SK-N-SH (cell line): Measurements from ENCODE around the gene RUVBL1. TPM values are rescaled to one million over a fixed set of nuclear protein-coding genes. Genes with fewer than 3 reads are reported as not detected.

Source experiments
- CTCF ChIA-PET: fragments of 300-600, 350-600 bp; formaldehyde crosslinking; extraction: SDS; loops from one replicate; lab custom pipeline; 2021; lab: Yijun Ruan, JAX
- POLR2A ChIA-PET: fragments of 350-600 bp; sonication (Branson Sonifier 250); formaldehyde crosslinking; extraction: SDS; loops from one replicate; lab custom pipeline; 2020; ENCODE audit warnings: antibody characterized with exemption, inconsistent platforms; lab: Yijun Ruan, JAX
- DNase-seq: peaks from one replicate; pipeline ENCODE4 v3.0.0; 2012
- H2AFZ ChIP-seq: fragments of 200-600 bp; sonication (generic); 2 replicates; pipeline ENCODE4 v1.8.1; 2016; ENCODE audit warnings: antibody characterized with exemption, mild to moderate bottlenecking, low read depth
- H3F3A ChIP-seq: fragments of 200-600 bp; sonication (generic); replicated peaks from 2 replicates; pipeline ENCODE3; 2016; ENCODE audit warnings: antibody characterized with exemption, mild to moderate bottlenecking; ENCODE audit not compliant: insufficient read depth
- H3K27ac ChIP-seq, 2 experiments: fragments of 200-500 bp in 1 of 2; fragments of 200-600 bp in 1 of 2; sonication (Bioruptor generic) in 1 of 2; sonication (generic), shearing (Covaris generic) in 1 of 2; 2 replicates each; pipeline versions ENCODE4 v1.5.1 to v1.6.1; 2014 to 2016; ENCODE audit warnings: low read depth in 2 of 2, inconsistent platforms in 1 of 2, low read length in 1 of 2, mild to moderate bottlenecking in 1 of 2, mixed read lengths in 1 of 2
- H3K27me3 ChIP-seq: fragments of 200-600 bp; sonication (generic), shearing (Covaris generic); 2 replicates; pipeline ENCODE4 v1.6.1; 2016; ENCODE audit warnings: mixed run types; ENCODE audit not compliant: insufficient read depth
- H3K36me3 ChIP-seq, 2 experiments: fragments of 200-500 bp in 1 of 2; fragments of 200-600 bp in 1 of 2; sonication (Bioruptor generic) in 1 of 2; sonication (generic) in 1 of 2; replicated peaks in 1 of 2; 2 replicates each; pipeline versions ENCODE3 to v1.5.1; 2014 to 2016; ENCODE audit warnings: low read length in 1 of 2, mild to moderate bottlenecking in 1 of 2; ENCODE audit not compliant: insufficient read depth in 2 of 2, control insufficient read depth in 1 of 2
- H3K4me1 ChIP-seq, 2 experiments: fragments of 200-500 bp in 1 of 2; fragments of 200-600 bp in 1 of 2; sonication (Bioruptor generic) in 1 of 2; sonication (generic), shearing (Covaris generic) in 1 of 2; 2 replicates each; pipeline versions ENCODE4 v1.5.1 to v1.6.1; 2014 to 2016; ENCODE audit warnings: low read depth in 1 of 2, low read length in 1 of 2, mixed run types in 1 of 2; ENCODE audit not compliant: insufficient read depth in 2 of 2, control insufficient read depth in 1 of 2
- H3K4me2 ChIP-seq: fragments of 200-600 bp; sonication (generic), shearing (Covaris generic); 2 replicates; pipeline ENCODE4 v1.6.1; 2017; ENCODE audit warnings: mixed run types
- H3K4me3 ChIP-seq, 2 experiments: fragments of 200-500 bp in 1 of 2; fragments of 200-600 bp in 1 of 2; sonication (Bioruptor generic) in 1 of 2; sonication (generic), shearing (Covaris generic) in 1 of 2; 2 replicates each; pipeline versions ENCODE4 v1.5.1 to v1.8.1; 2014 to 2016; ENCODE audit warnings: low read depth in 2 of 2, inconsistent platforms in 1 of 2, low read length in 1 of 2, mild to moderate bottlenecking in 1 of 2, mixed read lengths in 1 of 2, moderate library complexity in 1 of 2
- H3K79me2 ChIP-seq: fragments of 200-600 bp; sonication (generic); 2 replicates; pipeline ENCODE4 v1.8.1; 2017; ENCODE audit warnings: mild to moderate bottlenecking; ENCODE audit not compliant: insufficient read depth
- H3K9ac ChIP-seq: fragments of 200-600 bp; sonication (generic); 2 replicates; pipeline ENCODE4 v1.6.1; 2017; ENCODE audit warnings: mixed run types
- H3K9me2 ChIP-seq: fragments of 200-600 bp; sonication (generic); 2 replicates; pipeline ENCODE4 v1.6.1; 2017; ENCODE audit warnings: mixed run types
- H3K9me3 ChIP-seq: fragments of 200-600 bp; sonication (generic); 2 replicates; pipeline ENCODE4 v1.6.1; 2017; ENCODE audit warnings: mixed run types, mild to moderate bottlenecking, moderate library complexity
- H4K20me1 ChIP-seq: fragments of 200-600 bp; sonication (generic); 2 replicates; pipeline ENCODE4 v1.6.1; 2017; ENCODE audit warnings: mild to moderate bottlenecking, mixed run types; ENCODE audit not compliant: insufficient read depth
- CHD2 ChIP-seq: fragments of 150-350 bp; IDR thresholded peaks from 2 replicates; pipeline ENCODE4 v1.6.1; 2018; ENCODE audit warnings: low read length; ENCODE audit not compliant: partially characterized antibody
- CTCF ChIP-seq: fragments of 200-600 bp; sonication (generic); IDR thresholded peaks from 2 replicates; pipeline ENCODE4 v1.6.1; 2017; ENCODE audit warnings: antibody characterized with exemption, mild to moderate bottlenecking, moderate library complexity
- ELF1 ChIP-seq: IDR thresholded peaks from 2 replicates; pipeline ENCODE4 v1.4.0; 2012
- FOSL2 ChIP-seq: IDR thresholded peaks from 2 replicates; pipeline ENCODE4 v1.4.0; 2012; ENCODE audit warnings: low read depth, mild to moderate bottlenecking, moderate library complexity, borderline replicate concordance
- FOXM1 ChIP-seq: IDR thresholded peaks from 2 replicates; pipeline ENCODE4 v1.4.0; 2012; ENCODE audit warnings: low read depth, mild to moderate bottlenecking
- IRF3 ChIP-seq: fragments of 150-350 bp; IDR thresholded peaks from 2 replicates; pipeline ENCODE4 v1.6.1; 2016; ENCODE audit warnings: mild to moderate bottlenecking, low read depth, low read length
- MAX ChIP-seq: IDR thresholded peaks from 2 replicates; pipeline ENCODE4 v1.4.0; 2012; ENCODE audit warnings: low read depth
- MEF2A ChIP-seq: IDR thresholded peaks from 2 replicates; pipeline ENCODE4 v1.4.0; 2012; ENCODE audit warnings: low read depth, borderline replicate concordance
- MXI1 ChIP-seq: IDR thresholded peaks from 2 replicates; pipeline ENCODE4 v1.6.1; 2012; ENCODE audit warnings: mild to moderate bottlenecking, low read depth, low read length, improper control_type of control experiment
- NFIC ChIP-seq: IDR thresholded peaks from 2 replicates; pipeline ENCODE4 v1.4.0; 2012; ENCODE audit warnings: borderline replicate concordance
- NRF1 ChIP-seq: IDR thresholded peaks from 2 replicates; pipeline ENCODE4 v1.6.1; 2012; ENCODE audit warnings: low read depth, mild to moderate bottlenecking, low read length
- PBX3 ChIP-seq: IDR thresholded peaks from 2 replicates; pipeline ENCODE4; 2012
- POLR2AphosphoS5 ChIP-seq: IDR thresholded peaks from 2 replicates; pipeline ENCODE4 v1.6.1; 2012; ENCODE audit warnings: low read depth, low read length
- RAD21 ChIP-seq: IDR thresholded peaks from 2 replicates; pipeline ENCODE4 v1.6.1; 2012; ENCODE audit warnings: mild to moderate bottlenecking, low read length
- RFX5 ChIP-seq: IDR thresholded peaks from 2 replicates; pipeline ENCODE4 v1.6.1; 2012; ENCODE audit warnings: mild to moderate bottlenecking, improper control_type of control experiment, low read length
- RXRA ChIP-seq: IDR thresholded peaks from 2 replicates; pipeline ENCODE4 v1.4.0; 2012; ENCODE audit warnings: low read depth, mild to moderate bottlenecking, borderline replicate concordance
- SIN3A ChIP-seq: IDR thresholded peaks from 2 replicates; pipeline ENCODE4 v1.6.1; 2012; ENCODE audit warnings: low read depth, mild to moderate bottlenecking, low read length, moderate library complexity, borderline replicate concordance
- SMC3 ChIP-seq: IDR thresholded peaks from 2 replicates; pipeline ENCODE4 v1.6.1; 2012; ENCODE audit warnings: low read depth, low read length, improper control_type of control experiment
- TEAD4 ChIP-seq: IDR thresholded peaks from 2 replicates; pipeline ENCODE4 v1.4.0; 2012; ENCODE audit warnings: mild to moderate bottlenecking, borderline replicate concordance; ENCODE audit not compliant: insufficient read depth
- USF2 ChIP-seq: fragments of 150-350 bp; IDR thresholded peaks from 2 replicates; pipeline ENCODE4 v1.6.1; 2017; ENCODE audit warnings: antibody characterized with exemption, low read length, low read depth, borderline replicate concordance
- YY1 ChIP-seq: IDR thresholded peaks from 2 replicates; pipeline ENCODE4 v1.4.0; 2012; ENCODE audit warnings: low read depth, mild to moderate bottlenecking
- WGBS: methylation state at CpG from one replicate; pipeline ENCODE4 v1.1.6; 2017; ENCODE audit warnings: low lambda C conversion rate; 5-methylcytosine and 5-hydroxymethylcytosine counted together
- polyA plus RNA-seq, 3 experiments: library from polyadenylated mRNA; depleted of rRNA; stranded (reverse); fragments of >200 nt; gene quantifications; 2 replicates each; pipeline ENCODE4 v1.2.3, GENCODE V29; 2012

The RUVBL1 gene
- polyA plus RNA-seq, 1 of the 3 experiments (the other 2 are of a cell fraction): 140 TPM

GRCh38 chr3:128081846-128082245, 41.8 kb downstream of the RUVBL1 start:
- H3K27me3 ChIP-seq: no peaks in the 10 kb centered on the region
- H3K4me1 ChIP-seq: peaks cover 0 to 18% of the 10 kb centered on the region in 2 experiments; a peak in 3 of 4 replicates
- WGBS: 74% methylated on average over 4 of the region's 4 CpGs
- peak overlapping the region in 1 of 2 experiments; percentile 85; a peak in 2 of 4 replicates for H3K27ac ChIP-seq
- peaks cover 10 to 74% of the 10 kb centered on the region in 2 experiments for H3K36me3 ChIP-seq
- no peak overlapping the region for H3K4me2 ChIP-seq
- TF ChIP-seq RXRA (no peak), SIN3A (no peak), RFX5 (no peak), PBX3 (no peak), YY1 (no peak), CTCF (no peak), CHD2 (no peak)
- no peak for DNase-seq
- no peak overlapping the region for H3K4me3 ChIP-seq
- peaks cover 5% of the 10 kb centered on the region for H3F3A ChIP-seq
- CTCF ChIA-PET: interaction anchor here (0.8 to 1.3 kb wide), 3 partner anchors 13 to 18 kb away, joined by 3 read pairs; no protein-coding TSS in a partner anchor
- H3K9me3 ChIP-seq: no peaks in the 10 kb centered on the region
- 0 out of 2 replicates have a peak, but pooled peaks cover 5% of the 10 kb centered on the region for H4K20me1 ChIP-seq
- H2AFZ ChIP-seq: no peak overlapping the region
- H3K9me2 ChIP-seq: no peaks in the 10 kb centered on the region
- H3K9ac ChIP-seq: no peak overlapping the region
- POLR2A ChIA-PET: interaction anchor here (1.1 kb wide), 1 partner anchor 9 kb away, joined by 3 read pairs; no protein-coding TSS in a partner anchor
- no peaks in the 10 kb centered on the region for H3K79me2 ChIP-seq

- ChIA-PET POLR2A (no interaction called here), CTCF (interaction anchor here (1.0 kb wide), 1 partner anchor 13 kb away, joined by 3 read pairs; no protein-coding TSS in a partner anchor)
- peaks cover 9 to 68% of the 10 kb centered on the region in 2 experiments for H3K36me3 ChIP-seq
- WGBS: 69% methylated on average over 4 of the region's 6 CpGs
- H3K9me3 ChIP-seq: no peaks in the 10 kb centered on the region
- no peaks in the 10 kb centered on the region for H3K27me3 ChIP-seq
- no peak overlapping the region for H2AFZ ChIP-seq
- TF ChIP-seq FOXM1 (no peak), TEAD4 (no peak), ELF1 (no peak), POLR2AphosphoS5 (no peak), SMC3 (no peak), MEF2A (no peak), MXI1 (no peak), NRF1 (no peak), RAD21 (no peak), CTCF (no peak), FOSL2 (no peak), IRF3 (no peak), USF2 (no peak), NFIC (no peak), RXRA (no peak), MAX (no peak)
- H3K9me2 ChIP-seq: no peaks in the 10 kb centered on the region
- DNase-seq: no peak
- H4K20me1 ChIP-seq: 0 out of 2 replicates have a peak, but pooled peaks cover 5% of the 10 kb centered on the region
- H3K4me1 ChIP-seq: peaks cover 0 to 18% of the 10 kb centered on the region in 2 experiments; a peak in 3 of 4 replicates
- no peak overlapping the region for H3K4me3 ChIP-seq
- no peaks in the 10 kb centered on the region for H3K79me2 ChIP-seq
- H3K9ac ChIP-seq: no peak overlapping the region
- H3K27ac ChIP-seq: peak overlapping the region in 1 of 2 experiments; percentile 85; a peak in 2 of 4 replicates
- H3K4me2 ChIP-seq: no peak overlapping the region
- H3F3A ChIP-seq: peaks cover 5% of the 10 kb centered on the region
Measured at GRCh38 chr3:128081226-128081625, 42.4 kb downstream of the RUVBL1 start.
